Measurements from ENCODE around the gene FOXN3.
"Not testable (repeated sequence)": the region's sequence is repeated elsewhere in the genome, so short reads cannot be mapped to it uniquely, and the experiment has no call there.

Gene FOXN3

GRCh38 chr14:89256283-89256682 is 160.8 kb downstream of the FOXN3 start:
- DNase-seq (ENCODE audit: low read depth in 4 of 4, low spot score in 1 of 4), result no peak

GRCh38 chr14:89255852-89256251 is 161.2 kb downstream of the FOXN3 start:
- no peak for DNase-seq (ENCODE audit: low read depth in 4 of 4, low spot score in 1 of 4)

- DNase-seq (ENCODE audit: low read depth in 4 of 4, low spot score in 1 of 4), result no peak
These were observed 162.0 kb downstream of the FOXN3 start for GRCh38 chr14:89255012-89255411.

GRCh38 chr14:89254166-89254909 is 162.7 kb downstream of the FOXN3 start:
- DNase-seq (ENCODE audit: low read depth in 4 of 4, low spot score in 1 of 4), result no peak

- no peak for DNase-seq (ENCODE audit: low read depth in 4 of 4, low spot score in 1 of 4)
These were observed 164.0 kb downstream of the FOXN3 start for GRCh38 chr14:89252887-89253532.

- no peak for DNase-seq (ENCODE audit: low read depth in 4 of 4, low spot score in 1 of 4)
These were observed 166.0 kb downstream of the FOXN3 start for GRCh38 chr14:89251061-89251460.

- not testable (repeated sequence) for DNase-seq (ENCODE audit: low read depth in 4 of 4, low spot score in 1 of 4)
These were observed 166.4 kb downstream of the FOXN3 start for GRCh38 chr14:89250655-89250975.

GRCh38 chr14:89249972-89250654 is 166.9 kb downstream of the FOXN3 start:
- no peak for DNase-seq (ENCODE audit: low read depth in 4 of 4, low spot score in 1 of 4)

- no peak for DNase-seq (ENCODE audit: low read depth in 4 of 4, low spot score in 1 of 4)
These were observed 167.9 kb downstream of the FOXN3 start for GRCh38 chr14:89249065-89249695.

GRCh38 chr14:89248411-89249064 is 168.5 kb downstream of the FOXN3 start:
- DNase-seq (ENCODE audit: low read depth in 4 of 4, low spot score in 1 of 4), result no peak

GRCh38 chr14:89247457-89248122 is 169.4 kb downstream of the FOXN3 start:
- DNase-seq (ENCODE audit: low read depth in 4 of 4, low spot score in 1 of 4), result no peak

- DNase-seq (ENCODE audit: low read depth in 4 of 4, low spot score in 1 of 4), result no peak
These were observed 170.7 kb downstream of the FOXN3 start for GRCh38 chr14:89246290-89246689.

- no peak for DNase-seq (ENCODE audit: low read depth in 4 of 4, low spot score in 1 of 4)
These were observed 171.2 kb downstream of the FOXN3 start for GRCh38 chr14:89245802-89246201.

- DNase-seq (ENCODE audit: low read depth in 4 of 4, low spot score in 1 of 4), result no peak
These were observed 172.3 kb downstream of the FOXN3 start for GRCh38 chr14:89244720-89245119.

GRCh38 chr14:89243741-89244140 is 173.3 kb downstream of the FOXN3 start:
- DNase-seq (ENCODE audit: low read depth in 4 of 4, low spot score in 1 of 4), result no peak

- no peak for DNase-seq (ENCODE audit: low read depth in 4 of 4, low spot score in 1 of 4)
These were observed 173.7 kb downstream of the FOXN3 start for GRCh38 chr14:89243286-89243685.

- no peak for DNase-seq (ENCODE audit: low read depth in 4 of 4, low spot score in 1 of 4)
These were observed 174.3 kb downstream of the FOXN3 start for GRCh38 chr14:89242652-89243279.

GRCh38 chr14:89241934-89242651 is 174.9 kb downstream of the FOXN3 start:
- no peak for DNase-seq (ENCODE audit: low read depth in 4 of 4, low spot score in 1 of 4)

GRCh38 chr14:89241257-89241656 is 175.8 kb downstream of the FOXN3 start:
- DNase-seq (ENCODE audit: low read depth in 4 of 4, low spot score in 1 of 4), result no peak

GRCh38 chr14:89240414-89240813 is 176.6 kb downstream of the FOXN3 start:
- DNase-seq (ENCODE audit: low read depth in 4 of 4, low spot score in 1 of 4), result no peak

All from stimulated activated CD4-positive, alpha-beta T cell treated with anti-CD3 and anti-CD28 coated beads, Interleukin-1b, Interleukin-23, amount 100 ng/mL, for 24 hours (primary cell).